ENCODE measurements around the gene TRMT10B.

GRCh38 chr9:37806271-37806670 is 52.7 kb downstream of the TRMT10B start:
- TF ChIP-seq POLR2AphosphoS5 (IDR thresholded peaks at IDR 0.05; ENCODE audit: low read length) (no peak), MYC (IDR thresholded peaks at IDR 0.05; ENCODE audit: insufficient read depth, insufficient read length, insufficient replicate concordance, low read length, severe bottlenecking) (no peak), YY1 (IDR thresholded peaks at IDR 0.05; ENCODE audit: low read depth, low read length) (no peak)
